Eye (tissue), 1 donor: Measurements from ENCODE around the gene ARFRP1.

Source experiments
- DNase-seq: peaks from one replicate; pipeline ENCODE4 v3.0.0-alpha.2; 2015

The ARFRP1 gene

DNA sequence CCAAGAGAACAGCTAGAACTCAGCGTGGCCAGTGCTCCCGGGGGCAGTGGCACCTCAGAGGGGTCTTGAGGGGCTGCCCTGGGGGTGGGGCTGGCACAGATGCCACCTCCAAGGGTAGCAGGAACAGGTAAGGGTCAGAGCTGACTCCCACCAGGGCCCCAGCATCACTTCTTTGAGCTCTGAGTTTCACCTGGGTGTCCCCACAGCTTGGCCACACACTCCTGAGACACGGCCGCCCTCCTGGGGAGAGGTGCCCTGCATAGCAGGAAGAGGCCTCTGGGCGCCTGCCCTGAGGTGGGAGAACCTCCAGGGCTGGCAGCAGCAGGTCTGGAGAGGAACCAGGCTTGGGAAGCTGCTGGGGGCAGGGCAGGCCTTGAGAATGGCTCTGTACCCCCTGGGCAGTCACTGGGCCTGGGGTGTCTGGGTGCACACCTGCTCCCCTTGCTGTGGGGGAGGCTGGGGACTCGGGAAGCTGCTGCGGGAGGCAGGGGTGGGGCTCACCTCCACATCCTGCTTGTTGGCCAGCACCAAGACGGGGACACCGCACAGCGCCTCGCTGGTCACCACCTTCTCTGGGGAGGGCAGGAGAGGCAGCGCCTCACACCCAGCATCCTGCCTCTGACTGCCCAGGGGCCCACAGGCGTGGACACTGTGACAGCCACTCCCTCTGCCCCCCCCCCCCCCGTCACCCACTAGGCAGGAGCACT is 6.3 kb downstream of the ARFRP1 start:
- DNase-seq, result no peak

DNA sequence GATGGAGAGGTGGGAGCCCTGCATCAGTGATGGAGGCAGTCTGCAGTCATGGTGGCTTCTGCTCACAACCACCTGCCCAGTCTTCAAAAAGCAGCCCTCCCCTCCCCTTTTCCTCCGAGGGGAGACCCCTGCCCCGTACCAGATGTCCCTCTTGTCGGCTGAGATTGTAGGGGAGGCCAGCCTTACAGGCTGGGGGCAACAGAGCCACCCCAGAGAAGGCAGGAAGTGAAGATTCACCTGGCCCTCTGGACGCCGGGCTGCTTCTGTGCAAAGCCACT is 6.8 kb downstream of the ARFRP1 start:
- DNase-seq, result no peak

DNA sequence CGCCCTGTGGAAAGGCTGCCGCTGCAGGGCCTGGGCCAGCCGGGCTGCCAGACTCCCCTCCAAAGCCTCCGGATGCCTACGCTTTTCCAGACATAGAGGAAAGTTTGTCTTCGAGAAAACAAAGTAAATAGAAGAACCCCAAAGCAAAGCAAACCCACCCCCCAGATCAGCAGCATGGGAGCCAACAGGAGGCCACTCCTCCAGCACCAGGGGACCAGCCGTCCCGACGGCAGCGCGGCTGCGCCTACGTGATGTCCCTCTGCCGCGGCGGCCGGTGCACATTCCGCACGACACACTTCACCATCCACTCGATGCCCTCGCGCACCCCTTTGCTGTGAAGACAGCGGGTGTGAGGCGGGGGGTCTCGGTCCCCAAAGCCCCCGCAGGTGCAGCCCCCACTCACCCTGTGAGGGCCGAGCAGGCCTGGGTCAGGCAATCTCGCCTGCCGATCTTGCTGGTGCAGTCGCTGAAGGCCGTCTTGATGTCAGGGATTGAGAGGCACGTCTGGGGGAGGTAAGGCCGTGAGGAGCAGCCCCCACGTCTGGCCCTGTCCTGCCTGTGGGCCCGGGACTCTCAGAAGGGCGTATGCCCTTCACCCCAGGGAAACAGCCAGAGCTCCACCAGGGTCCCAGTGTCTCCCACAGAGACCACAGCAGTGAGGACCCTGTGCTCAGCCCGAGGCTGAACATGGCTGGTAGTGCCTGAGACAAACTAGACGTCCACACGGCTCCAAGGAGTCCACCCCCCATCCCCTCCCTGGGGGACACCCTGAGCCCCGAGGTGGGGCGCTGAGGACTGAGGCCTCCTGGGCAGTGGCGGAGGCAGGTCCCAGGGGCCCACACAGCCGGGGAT is 7.4 kb downstream of the ARFRP1 start:
- no peak for DNase-seq

DNA sequence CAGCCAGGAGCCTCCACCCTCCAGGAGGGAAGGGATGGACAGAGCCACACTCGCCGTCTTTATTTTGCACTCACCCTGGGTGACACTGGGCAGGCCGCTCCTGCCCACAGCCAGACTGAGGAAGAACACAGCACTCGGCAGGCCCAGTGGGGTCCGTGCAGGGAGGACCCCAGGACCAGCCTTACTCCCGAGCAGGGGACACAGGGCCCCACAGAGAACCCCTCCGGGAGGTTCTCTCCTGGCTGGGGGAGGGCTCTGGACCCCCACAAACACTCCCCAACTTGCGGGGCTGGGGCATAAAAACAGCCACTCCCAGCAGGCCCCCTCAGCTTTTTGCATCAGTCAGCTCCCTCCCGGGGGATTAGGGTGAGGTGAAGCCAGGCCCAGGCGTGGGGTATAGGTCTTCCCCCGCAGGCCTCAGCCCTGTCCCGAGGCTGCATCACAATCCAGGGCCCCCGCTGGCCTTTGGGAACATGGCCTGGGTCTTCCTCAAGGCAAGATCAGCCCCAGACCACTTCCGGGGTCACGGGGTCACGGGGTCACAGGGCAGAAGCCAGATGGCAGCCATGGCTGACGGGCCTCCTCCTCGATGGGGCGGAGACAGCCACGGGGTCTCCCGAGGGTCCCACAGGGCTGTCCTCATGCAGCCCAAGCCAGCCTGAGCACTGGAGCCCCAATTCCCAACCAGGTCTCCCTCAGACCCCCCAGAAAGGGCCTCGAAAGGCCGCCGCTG is 8.1 kb downstream of the ARFRP1 start:
- no peak for DNase-seq

DNA sequence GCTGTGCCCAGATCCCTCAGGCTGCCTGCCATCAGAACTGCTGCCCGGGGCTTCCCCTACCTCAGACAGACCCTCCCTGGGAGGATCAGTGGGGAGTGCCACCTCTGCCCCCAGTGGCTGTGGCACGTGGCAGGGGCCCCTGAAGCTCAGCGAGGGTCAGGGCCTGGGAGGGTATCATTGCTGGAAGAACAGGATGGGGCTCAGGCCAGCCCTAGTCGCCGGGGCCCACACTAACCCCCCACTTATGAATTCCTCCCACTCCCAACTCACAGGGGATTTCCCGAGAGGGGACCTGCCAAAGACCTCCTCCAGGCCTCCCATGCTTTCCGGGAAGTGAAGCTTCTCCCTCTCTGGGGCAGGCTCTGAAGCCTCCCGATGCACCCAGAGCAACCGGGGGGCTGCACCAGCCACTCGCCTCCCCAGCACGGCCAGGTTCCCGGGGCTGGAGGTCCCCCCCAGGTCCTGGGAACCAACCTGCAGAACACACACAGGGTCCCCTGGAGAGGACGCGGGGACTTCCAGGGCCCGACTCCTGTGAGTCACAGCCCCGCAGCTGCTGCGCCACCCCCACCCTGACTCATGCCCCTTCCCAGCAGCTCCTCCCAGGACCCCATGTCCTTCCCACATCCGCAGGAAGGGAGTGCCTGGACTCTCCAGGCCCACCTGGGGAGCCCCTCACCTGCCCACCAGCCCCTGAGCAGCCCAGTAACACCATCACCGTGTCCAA is 8.9 kb downstream of the ARFRP1 start:
- DNase-seq, result no peak

DNA sequence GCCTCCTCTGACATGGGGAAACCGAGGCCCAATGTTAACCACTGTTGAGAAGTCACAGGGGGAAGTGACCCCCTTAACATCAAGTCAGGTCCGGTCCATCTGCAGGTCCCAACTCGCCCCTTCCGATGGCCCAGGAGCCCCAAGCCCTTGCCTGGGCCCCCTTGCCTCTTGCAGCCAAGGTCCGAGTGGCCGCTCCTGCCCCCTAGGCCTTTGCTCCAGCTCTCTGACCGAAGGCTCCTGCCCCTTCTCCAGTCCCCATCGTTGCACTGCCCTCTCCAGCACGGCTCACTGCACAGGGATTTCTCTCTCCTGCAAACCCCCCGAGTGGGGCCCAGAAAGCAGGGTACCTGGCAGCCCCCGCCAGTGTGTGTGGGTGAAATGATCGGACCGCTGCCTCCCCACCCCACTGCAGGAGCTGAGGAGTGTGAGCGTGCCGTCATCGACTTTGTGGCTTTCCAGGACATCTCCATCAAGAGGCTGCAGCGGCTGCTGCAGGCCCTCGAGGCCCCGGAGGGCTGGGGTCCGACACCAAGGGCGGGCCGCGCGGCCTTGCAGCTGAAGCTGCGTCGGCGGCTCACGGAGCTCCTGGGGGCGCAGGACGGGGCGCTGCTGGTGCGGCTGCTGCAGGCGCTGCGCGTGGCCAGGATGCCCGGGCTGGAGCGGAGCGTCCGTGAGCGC is 9.8 kb downstream of the ARFRP1 start:
- no peak for DNase-seq

DNA sequence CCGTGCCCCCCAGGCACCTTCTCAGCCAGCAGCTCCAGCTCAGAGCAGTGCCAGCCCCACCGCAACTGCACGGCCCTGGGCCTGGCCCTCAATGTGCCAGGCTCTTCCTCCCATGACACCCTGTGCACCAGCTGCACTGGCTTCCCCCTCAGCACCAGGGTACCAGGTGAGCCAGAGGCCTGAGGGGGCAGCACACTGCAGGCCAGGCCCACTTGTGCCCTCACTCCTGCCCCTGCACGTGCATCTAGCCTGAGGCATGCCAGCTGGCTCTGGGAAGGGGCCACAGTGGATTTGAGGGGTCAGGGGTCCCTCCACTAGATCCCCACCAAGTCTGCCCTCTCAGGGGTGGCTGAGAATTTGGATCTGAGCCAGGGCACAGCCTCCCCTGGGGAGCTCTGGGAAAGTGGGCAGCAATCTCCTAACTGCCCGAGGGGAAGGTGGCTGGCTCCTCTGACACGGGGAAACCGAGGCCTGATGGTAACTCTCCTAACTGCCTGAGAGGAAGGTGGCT is 10.4 kb downstream of the ARFRP1 start:
- no peak for DNase-seq

DNA sequence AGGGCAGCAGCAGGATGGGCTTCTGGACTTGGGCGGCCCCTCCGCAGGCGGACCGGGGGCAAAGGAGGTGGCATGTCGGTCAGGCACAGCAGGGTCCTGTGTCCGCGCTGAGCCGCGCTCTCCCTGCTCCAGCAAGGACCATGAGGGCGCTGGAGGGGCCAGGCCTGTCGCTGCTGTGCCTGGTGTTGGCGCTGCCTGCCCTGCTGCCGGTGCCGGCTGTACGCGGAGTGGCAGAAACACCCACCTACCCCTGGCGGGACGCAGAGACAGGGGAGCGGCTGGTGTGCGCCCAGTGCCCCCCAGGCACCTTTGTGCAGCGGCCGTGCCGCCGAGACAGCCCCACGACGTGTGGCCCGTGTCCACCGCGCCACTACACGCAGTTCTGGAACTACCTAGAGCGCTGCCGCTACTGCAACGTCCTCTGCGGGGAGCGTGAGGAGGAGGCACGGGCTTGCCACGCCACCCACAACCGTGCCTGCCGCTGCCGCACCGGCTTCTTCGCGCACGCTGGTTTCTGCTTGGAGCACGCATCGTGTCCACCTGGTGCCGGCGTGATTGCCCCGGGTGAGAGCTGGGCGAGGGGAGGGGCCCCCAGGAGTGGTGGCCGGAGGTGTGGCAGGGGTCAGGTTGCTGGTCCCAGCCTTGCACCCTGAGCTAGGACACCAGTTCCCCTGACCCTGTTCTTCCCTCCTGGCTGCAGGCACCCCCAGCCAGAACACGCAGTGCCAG is 11.0 kb downstream of the ARFRP1 start, which contains the start of gene TNFRSF6B:
Gene TNFRSF6B (plus strand): TSS at position 25 of the 729 bp plus-strand sequence. CDS start 116 bp downstream, at position 141.
- DNase-seq, result peak; percentile 44

DNA sequence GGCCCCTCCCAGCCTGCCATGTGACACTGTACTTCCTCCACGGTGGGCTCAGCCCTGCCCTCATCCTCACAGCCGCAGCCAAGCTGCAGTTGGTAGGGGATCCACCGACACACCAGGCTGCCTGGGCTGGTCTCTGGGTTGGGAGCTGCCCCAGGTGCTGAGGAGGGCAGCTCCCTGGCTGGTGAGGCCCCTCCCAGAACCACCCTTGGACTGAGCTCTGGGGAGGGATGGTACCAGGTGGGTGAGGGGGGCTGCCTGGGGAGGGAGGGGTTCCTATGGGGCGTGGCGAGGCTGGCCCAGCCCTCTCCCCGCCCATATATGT is 11.5 kb downstream of the ARFRP1 start:
- peak; percentile 53 for DNase-seq

DNA sequence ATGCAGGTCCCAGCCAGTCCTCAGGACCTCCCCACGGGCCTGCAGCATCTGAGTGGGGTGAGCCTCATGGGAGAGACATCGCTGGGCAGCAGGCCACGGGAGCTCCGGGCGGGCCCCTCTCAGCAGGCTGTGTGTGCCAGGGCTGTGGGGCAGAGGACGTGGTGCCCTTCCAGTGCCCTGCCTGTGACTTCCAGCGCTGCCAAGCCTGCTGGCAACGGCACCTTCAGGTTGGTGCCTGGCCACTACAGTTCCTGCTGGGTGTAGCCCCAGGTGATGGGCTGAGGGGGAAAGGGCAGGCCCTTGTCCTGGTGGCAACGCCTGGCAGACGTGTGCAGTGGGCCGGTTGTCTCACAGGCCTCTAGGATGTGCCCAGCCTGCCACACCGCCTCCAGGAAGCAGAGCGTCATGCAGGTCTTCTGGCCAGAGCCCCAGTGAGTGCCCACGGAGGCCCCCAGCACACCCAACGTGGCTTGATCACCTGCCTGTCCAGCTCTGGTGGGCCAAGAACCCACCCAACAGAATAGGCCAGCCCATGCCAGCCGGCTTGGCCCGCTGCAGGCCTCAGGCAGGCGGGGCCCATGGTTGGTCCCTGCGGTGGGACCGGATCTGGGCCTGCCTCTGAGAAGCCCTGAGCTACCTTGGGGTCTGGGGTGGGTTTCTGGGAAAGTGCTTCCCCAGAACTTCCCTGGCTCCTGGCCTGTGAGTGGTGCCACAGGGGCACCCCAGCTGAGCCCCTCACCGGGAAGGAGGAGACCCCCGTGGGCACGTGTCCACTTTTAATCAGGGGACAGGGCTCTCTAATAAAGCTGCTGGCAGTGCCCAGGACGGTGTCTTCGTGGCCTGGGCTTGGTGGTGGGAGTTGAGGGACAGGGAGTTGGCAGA is 12.1 kb downstream of the ARFRP1 start:
- DNase-seq, result no peak

DNA sequence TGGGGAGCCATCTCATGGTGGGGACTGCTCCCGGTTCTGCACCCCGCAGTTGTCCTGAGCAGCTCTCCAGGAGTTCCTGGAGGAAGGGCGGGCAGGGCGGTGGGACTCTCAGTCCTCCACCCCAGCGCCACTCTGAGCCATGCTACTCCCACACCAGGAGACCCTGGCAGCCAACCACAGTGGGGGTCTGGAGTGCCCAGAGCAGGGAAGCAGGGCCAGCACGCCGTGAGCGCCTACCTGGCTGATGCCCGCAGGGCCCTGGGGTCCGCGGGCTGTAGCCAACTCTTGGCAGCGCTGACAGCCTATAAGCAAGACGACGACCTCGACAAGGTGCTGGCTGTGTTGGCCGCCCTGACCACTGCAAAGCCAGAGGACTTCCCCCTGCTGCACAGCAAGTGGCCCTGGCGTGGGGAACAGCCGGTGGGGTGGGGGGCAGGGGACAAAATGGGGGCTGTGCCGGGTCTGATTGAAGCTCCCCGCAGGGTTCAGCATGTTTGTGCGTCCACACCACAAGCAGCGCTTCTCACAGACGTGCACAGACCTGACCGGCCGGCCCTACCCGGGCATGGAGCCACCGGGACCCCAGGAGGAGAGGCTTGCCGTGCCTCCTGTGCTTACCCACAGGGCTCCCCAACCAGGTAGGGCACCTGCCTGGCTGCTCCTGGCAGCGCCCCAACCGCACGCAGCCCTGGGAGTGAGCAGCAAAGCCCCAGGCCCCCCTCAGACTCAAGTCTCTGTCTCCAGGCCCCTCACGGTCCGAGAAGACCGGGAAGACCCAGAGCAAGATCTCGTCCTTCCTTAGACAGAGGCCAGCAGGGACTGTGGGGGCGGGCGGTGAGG is 13.0 kb downstream of the ARFRP1 start:
- DNase-seq, result no peak

DNA sequence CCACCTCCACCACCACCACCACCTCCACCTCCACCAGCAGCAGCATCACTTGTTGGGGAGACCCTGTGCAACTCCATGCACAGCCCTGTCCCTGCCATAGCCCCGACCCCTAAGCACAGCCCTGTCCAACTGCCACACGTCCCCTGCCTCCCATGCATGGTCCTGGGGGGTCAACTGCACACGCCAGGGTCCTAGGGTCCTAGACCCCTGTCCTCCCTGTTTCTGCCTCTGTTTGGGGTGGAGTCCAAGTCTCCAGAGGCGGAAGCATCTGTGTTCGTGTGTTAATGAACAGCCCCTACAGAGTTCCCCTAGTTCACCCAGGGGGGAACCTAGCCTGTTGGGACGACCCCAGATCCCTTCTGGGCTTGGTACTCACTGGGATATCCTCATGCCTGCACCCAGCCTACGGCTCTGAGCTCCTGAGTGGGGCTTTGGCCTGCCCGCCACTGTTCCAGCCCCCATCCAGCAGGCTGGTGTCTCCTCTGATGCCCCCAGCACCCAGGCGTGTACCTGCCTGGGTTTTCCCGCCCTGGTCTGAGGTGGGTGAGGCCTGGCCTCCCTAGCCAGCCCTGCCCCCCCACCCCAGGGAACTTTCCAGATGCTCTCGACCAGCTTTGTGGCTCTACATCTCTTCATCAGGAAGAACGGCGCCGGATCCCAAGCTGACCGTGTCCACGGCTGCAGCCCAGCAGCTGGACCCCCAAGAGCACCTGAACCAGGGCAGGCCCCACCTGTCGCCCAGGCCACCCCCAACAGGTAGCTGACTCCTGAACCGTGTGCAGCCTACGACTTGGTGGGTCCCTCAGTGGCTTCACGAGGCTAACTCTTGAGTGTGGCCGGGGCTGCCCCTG is 13.8 kb downstream of the ARFRP1 start:
- peak; percentile 40 for DNase-seq

DNA sequence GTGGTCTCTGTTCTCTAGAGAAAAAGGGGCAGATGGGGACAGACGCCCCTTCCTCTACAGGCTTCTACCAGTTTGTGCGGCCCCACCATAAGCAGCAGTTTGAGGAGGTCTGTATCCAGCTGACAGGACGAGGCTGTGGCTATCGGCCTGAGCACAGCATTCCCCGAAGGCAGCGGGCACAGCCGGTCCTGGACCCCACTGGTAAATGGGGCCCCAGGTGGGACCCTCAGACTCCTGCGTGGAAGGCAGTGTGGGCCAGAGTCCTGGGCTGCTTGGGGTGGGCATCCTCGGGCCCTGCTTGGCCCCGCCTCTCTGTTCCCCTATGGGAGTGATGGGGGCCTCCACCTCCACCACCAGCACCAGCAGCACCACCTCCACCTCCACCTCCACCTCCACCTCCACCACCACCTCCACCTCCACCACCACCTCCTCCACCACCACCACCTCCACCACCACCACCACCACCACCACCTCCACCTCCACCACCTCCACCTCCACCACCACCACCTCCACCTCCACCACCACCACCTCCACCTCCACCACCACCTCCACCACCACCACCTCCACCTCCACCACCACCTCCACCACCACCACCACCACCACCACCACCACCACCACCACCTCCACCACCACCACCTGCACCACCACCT is 14.6 kb downstream of the ARFRP1 start:
- DNase-seq, result no peak

DNA sequence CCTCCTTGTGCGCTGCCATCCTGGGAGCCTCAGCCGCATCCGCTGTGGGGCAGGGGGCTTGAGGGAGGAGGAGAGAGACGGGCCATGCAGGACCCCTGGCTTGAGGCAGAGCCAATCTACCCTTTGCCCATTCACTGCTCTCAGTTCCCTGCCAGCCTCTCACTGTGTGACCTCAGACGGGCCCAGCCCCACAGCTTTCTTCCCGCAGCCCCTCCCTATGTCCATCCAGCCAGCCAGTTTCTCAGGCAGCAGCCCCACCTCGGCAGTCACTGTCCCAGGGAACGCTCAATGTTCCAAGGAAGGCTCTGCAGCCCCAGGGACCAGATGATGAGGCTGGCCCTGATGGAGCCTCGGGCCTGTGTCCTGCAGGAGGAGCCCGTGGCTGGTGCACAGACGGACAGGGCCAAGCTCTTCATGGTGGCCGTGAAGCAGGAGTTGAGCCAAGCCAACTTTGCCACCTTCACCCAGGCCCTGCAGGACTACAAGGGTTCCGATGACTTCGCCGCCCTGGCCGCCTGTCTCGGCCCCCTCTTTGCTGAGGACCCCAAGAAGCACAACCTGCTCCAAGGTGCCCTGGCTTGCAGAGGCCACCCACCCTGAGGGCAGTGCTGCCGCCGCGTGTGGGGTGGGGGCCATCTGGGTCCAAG is 15.2 kb downstream of the ARFRP1 start:
- DNase-seq, result no peak

DNA sequence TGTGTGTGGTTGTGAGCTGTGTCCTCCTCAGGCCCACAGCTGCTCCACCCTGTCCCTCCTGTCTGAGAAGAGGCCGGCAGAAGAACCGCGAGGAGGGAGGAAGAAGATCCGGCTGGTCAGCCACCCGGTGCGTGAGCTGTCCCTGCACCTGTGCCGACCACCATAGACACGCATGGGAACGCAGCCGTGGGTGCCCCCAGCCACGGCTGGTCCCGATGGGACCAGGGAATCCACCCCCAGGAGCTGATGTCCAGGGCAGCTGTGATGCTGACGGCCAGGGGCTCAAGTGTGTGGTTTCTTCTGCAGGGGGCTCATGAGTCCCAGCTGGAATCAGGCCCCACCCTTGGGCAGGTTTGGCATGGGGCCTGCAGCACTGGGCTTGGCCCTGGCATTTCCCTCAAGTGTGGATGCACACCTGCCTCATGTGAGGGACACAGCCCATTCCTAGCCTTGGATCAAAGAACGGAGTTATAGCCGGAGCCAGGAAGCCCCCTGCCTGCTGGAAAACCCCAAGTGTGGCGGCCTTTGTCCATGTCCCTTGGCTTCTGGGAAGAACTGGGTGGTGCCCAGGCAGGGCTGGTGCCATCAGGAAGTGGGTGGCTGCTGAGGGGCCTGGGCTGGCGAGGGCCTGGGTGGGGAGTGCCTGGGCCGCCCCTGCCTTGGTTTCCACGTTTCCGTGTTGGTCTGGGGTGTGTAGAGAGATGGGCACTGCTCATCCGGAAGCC is 15.9 kb downstream of the ARFRP1 start:
- no peak for DNase-seq

DNA sequence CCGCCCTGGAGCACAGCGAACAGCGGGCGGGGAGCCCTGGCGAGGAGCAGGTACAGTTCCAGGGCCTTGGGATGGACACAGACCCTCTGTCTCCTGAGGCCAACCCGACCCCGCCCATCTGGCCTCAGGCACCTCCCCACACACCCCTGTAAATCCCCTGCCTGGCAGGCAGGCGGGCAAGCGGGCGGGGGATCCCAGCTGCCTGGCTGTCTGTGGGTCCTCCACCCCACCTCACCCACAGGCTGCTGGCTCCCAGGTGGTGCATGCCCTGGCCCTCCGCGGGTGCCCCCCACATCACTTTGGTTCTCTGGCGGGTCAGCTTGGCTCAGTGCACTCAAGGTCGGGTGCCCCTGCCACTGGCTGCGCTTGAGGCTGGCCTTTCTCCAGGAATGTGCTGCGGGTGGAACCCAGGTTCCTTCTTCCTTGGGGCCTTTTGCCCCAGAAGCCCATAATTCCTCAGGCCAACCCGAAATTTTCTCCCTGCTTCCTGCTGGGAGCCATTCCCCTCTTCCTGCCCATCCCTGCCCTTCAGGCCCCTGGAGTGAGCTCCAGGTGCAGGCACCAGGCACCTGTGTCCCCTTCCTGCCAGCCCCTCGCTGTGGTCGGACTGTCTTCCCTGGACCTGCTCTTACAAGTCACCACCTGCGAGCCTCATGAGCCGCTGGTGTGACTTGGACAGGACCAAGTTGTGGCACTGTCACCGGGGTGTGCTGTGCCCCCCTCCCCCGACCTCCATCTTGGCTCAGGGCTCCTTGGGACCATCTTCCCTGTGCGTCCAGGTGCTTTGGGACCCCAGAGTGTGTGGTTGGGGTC is 16.7 kb downstream of the ARFRP1 start:
- no peak for DNase-seq
